ENCODE measurements around the gene SUPT4H1. TPM values are rescaled to one million over a fixed set of nuclear protein-coding genes. Genes with fewer than 3 reads are reported as not detected.

SUPT4H1 gene
- total and polyA plus RNA-seq, 10 donors, result 37.8 to 106 (median 66.6) TPM

- Histone ChIP-seq H3K36me3 (no peaks in the 10 kb centered on the region), H3K4me3 (no peak overlapping the region), H3K27me3 (replicated peaks in 1 of 7) (no peaks in the 10 kb centered on the region), H3K27ac (no peak overlapping the region), H3K9me3 (no peaks in the 10 kb centered on the region), H3K4me1 (peaks cover 0 to 31% (median 2%) of the 10 kb centered on the region in 6 donors)
- no peak for DNase-seq
- intact Hi-C loops (cut with DNase I; ENCODE audit: low total_unique reads), result no loop called here
- TF ChIP-seq POLR2A (IDR thresholded peaks at IDR 0.05) (no peak), POLR2AphosphoS5 (IDR thresholded peaks at IDR 0.05) (no peak), CTCF (IDR thresholded peaks at IDR 0.05 in 8 of 11, conservative IDR thresholded peaks at IDR 0.05 in 3 of 11) (no peak)
- 87 to 100% (median 95%) methylated on average over 1 of the region's 1 CpG for WGBS, 5 donors
Measured at GRCh38 chr17:58373923-58374322, 21.9 kb upstream of the SUPT4H1 start.

GRCh38 chr17:58373003-58373402 lies 21.0 kb upstream of the SUPT4H1 start:
- intact Hi-C loops (cut with DNase I; ENCODE audit: low total_unique reads), result no loop called here
- 82 to 91% (median 89%) methylated on average over 4 to 5 of the region's 5 CpGs for WGBS, 5 donors
- no peaks in the 10 kb centered on the region for H3K27me3 ChIP-seq (replicated peaks in 1 of 7)
- TF ChIP-seq CTCF (IDR thresholded peaks at IDR 0.05 in 8 of 11, conservative IDR thresholded peaks at IDR 0.05 in 3 of 11) (no peak), POLR2AphosphoS5 (IDR thresholded peaks at IDR 0.05) (no peak), POLR2A (IDR thresholded peaks at IDR 0.05) (no peak)
- DNase-seq, result no peak
- peaks cover 0 to 35% (median 2%) of the 10 kb centered on the region in 6 donors for H3K4me1 ChIP-seq
- no peaks in the 10 kb centered on the region for H3K9me3 ChIP-seq
- no peaks in the 10 kb centered on the region for H3K36me3 ChIP-seq
- H3K27ac ChIP-seq, result no peak overlapping the region
- no peak overlapping the region for H3K4me3 ChIP-seq

GRCh38 chr17:58371300-58371950 lies 19.4 kb upstream of the SUPT4H1 start:
- WGBS, 5 donors, result 78 to 91% (median 86%) methylated on average over 6 of the region's 6 CpGs
- Histone ChIP-seq H3K27ac (no peak overlapping the region), H3K4me3 (no peak overlapping the region), H3K27me3 (replicated peaks in 1 of 7) (no peaks in the 10 kb centered on the region), H3K36me3 (no peaks in the 10 kb centered on the region), H3K9me3 (no peaks in the 10 kb centered on the region), H3K4me1 (peaks cover 0 to 27% (median 2%) of the 10 kb centered on the region in 6 donors)
- no peak for DNase-seq
- intact Hi-C loops (cut with DNase I; ENCODE audit: low total_unique reads), result no loop called here
- TF ChIP-seq POLR2AphosphoS5 (IDR thresholded peaks at IDR 0.05) (no peak), POLR2A (IDR thresholded peaks at IDR 0.05) (no peak), CTCF (IDR thresholded peaks at IDR 0.05 in 8 of 11, conservative IDR thresholded peaks at IDR 0.05 in 3 of 11) (no peak)

- no peak for TF ChIP-seq POLR2AphosphoS5 (IDR thresholded peaks at IDR 0.05)
- TF ChIP-seq POLR2A (IDR thresholded peaks at IDR 0.05), result no peak
- no peak for TF ChIP-seq CTCF (IDR thresholded peaks at IDR 0.05 in 8 of 11, conservative IDR thresholded peaks at IDR 0.05 in 3 of 11)
- Histone ChIP-seq H3K27me3 (replicated peaks in 1 of 7) (no peaks in the 10 kb centered on the region), H3K4me3 (no peak overlapping the region), H3K27ac (no peak overlapping the region), H3K36me3 (no peaks in the 10 kb centered on the region), H3K4me1 (peaks cover 0 to 27% (median 2%) of the 10 kb centered on the region in 6 donors), H3K9me3 (no peaks in the 10 kb centered on the region)
- intact Hi-C loops (cut with DNase I; ENCODE audit: low total_unique reads), result no loop called here
- DNase-seq, result no peak
- 87 to 93% (median 89%) methylated on average over 9 of the region's 9 CpGs for WGBS, 5 donors
Measured at GRCh38 chr17:58370716-58371115, 18.7 kb upstream of the SUPT4H1 start.

Data from spleen (tissue), 11 donors.